CD4-positive, alpha-beta T cell treated with Interleukin-21 for 1 hour (primary cell): Measurements from ENCODE around the gene RSU1.

Source experiments
- DNase-seq: peaks from one replicate; pipeline ENCODE4 v3.0.0-alpha.2; 2020

The RSU1 gene

DNA sequence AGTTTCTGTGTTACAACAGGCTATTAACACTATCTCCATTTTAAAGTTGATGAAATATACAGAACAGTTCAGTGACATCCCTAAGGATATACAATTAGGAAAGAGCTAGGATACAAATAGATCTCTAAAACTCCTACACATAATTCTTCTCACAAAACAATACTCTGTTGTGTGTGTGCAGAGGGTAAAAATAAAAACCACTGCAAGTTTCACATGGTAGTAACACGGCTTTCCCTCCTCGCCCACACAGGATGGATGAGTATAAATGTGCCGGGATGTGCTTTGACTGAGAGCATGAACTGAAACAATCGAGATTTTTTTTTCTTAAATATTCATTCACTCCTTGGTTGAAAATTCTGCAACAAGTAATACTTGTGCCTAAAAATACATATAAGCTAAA, 164.0 kb downstream of the RSU1 start:
- DNase-seq = no peak

DNA sequence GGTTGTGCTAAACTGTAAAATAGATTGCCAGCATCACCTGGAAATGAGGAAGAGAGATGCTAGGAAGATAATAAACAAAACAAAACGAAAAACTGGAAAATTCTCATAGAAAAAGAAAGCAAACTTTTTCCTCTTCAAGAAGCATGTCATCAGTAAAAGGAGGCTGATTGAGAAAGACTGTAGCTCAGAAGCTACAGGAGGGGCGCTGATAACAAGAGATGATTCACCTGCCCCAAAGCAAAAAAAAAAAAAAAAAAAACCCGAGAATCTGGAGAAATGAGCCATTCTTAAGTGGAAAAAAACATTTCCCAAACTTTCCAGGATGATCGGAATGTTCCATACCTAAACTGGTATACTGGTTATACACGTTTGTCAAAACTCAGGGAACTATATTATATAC, 165.1 kb downstream of the RSU1 start:
- no peak for DNase-seq

DNA sequence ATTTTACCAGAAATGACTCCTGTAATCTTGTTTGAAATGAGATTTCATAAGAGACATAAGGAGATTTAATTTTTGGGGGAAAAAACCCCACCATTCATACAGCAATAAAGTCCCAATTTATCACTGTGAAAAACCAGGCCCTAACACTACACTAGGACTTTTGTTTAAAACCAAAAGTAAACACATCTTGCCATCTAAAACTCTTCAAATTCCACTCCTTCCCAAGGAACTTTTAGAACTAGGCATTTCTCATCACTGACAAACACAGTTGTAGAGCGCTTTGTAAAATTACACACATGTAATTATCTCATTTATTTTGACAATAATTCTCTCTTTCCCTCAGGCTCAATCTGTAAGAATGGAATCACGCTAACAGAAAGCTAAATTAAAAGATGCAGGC, 167.5 kb downstream of the RSU1 start:
- DNase-seq = no peak

DNA sequence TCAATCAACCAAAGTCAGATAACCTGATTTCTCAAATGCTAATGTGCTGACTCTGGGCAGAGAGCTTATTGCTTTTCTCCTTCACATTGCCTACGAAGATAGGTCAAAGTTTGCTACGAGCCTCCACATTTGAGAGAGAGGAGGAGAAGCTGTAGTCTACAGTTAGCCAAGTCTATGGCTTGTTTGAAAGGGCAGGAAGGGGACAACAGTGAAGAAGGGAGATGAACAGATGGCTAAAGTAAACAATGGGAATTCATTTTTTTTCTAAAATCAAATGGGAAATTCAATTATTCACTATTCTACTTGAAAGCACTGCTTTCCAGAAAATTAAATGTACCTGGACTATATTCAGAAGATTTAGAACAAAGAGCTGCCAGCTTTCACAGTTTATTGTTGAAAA, 168.9 kb downstream of the RSU1 start:
- no peak for DNase-seq

DNA sequence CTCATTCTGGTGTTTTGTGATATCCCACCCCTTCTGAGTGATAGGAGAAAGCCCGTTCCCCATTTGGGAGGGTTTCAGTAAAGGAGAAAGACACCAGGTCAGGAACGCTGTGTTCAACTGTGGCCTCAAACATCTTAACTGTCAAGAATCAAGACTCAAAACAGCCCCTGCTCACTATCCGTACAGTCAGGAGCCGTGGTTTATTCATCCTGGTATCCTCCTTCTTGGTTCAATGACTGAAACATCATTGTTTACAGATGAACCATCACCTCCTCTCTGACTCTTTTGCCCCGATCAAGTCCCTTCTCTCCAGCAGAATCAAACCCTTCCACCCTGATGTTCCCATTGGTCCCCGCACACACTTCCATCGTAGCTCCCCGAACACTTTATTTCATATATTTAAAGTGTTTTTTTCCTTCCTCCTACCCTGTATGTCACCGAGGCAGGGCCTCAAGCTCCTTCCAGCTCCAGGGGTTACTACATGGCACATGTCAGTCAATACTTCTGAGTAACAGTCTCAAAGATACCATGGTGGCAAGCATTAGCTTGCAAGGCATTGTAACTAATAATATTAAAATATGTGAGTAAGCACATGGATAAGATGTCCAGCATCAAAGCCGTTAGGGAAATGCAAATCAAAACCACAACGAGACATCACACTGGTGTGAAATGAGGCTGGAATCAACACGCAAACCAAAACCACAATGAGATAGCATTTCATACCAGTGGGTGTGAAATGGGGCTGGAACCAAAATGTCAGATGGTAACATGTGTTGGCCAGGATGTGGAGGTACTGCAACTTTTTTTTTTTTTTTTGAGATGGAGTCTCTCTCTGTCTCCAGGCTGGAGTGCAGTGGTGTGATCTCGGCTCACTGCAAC, 170.8 kb downstream of the RSU1 start:
- no peak for DNase-seq

DNA sequence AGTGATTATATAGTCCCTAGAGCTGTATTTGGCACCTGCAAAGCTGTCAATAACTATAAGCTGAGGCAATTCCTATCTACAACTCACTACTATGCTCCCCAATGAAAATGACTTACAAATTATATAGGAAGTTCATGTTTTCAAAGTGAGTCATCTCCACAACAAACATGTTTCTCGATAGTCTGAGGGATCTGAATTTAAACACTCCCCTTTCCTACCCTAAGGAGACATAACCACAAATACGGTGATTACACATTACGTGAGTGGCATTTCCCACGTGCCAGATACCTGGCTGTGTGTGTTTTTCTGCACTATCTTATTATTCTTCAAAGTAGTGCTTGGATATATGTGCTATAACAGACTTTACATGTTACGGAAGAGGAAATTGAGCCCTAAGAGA, 173.1 kb downstream of the RSU1 start:
- DNase-seq = no peak

DNA sequence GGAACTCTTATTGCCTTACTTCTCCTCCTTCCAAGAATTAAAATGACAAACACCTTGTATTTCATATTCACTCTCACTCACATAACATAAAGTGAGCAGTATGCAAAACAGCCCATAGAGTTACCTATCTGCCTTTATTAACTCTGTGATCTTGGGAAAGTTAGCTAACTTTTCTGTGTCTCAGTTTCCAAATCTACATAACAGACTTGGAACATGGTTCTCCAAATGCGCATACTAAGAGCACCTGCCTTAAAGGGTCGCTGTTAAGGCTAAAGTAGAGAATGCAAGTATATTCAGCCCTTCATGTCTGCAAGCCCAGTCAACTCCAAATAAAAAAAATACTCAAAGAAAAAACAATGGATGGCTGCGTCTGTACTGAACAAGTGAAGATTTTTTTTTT, 173.7 kb downstream of the RSU1 start:
- DNase-seq = no peak

DNA sequence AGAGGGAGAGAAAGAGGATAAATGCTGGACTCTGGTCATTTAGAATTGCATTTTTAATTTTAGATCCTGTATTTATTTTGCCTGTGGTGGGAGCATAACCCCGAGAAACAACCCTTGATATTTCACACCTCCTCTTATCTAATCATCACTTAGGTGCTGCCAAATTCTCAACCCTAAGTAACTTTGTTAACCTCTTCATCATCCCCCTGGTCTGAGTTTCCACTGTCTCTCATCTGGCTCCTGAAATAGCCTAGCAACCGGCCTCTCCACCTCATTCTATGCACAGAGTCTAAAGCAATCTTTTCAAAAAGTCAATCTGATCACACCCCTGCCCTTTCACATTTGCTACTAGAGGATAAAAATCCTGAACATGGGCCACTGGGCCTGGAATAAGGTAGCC, 177.1 kb downstream of the RSU1 start:
- no peak for DNase-seq

DNA sequence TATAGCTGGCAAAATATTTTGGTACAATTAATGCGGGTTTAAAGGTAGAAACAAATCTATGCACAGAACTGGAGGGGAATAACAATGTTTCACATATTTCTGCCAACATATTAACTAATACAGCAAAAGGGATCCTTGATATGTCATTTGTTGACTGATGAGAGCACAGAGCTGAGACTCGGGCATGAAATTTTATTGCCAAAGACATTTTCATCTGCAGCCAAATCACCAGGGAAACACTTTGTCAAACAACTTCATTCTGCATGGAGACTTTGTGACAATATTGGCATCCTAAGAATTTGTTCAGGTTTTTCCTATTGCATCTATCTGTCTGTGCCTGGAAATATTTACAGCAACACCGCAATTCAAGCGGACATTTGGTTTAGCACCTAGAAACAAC, 177.8 kb downstream of the RSU1 start:
- DNase-seq = no peak

DNA sequence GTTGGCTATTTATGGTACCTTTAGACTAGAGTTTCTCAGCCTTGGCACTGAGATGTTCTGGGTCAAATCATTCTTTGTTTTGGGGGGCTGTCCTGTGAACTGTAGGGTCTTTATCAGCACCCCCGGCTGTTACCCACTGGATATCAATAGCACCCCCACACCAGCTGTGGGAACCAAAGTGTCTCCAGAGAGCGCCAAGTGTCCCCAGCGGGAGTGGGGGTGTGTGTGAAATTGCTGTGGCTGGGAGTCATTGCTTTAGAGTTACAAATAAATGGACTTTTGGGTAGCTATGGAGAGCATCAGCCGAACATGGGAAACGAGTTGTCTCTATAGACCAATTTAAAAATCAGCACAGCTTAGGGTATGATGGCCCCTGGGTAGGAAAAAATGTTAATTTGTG, 184.2 kb downstream of the RSU1 start:
- no peak for DNase-seq

DNA sequence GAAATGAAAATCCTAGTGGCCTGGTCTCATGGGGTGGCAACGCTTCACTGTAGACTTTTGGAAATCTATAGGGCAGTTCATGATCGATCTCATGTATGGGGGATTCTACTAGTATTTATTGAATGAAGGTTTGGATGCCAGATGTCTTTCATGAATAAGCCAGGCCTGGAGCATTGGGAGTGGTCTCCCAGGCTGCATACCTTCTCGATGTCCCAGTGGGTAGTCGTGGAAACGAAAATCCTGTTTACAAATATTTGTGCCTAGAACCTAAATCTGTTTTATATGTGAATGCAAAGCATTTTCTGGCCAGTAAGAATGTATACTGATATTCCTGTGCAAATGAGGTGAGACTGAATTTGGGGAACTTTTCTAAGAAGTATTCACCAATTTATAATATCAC, 190.5 kb downstream of the RSU1 start:
- DNase-seq = no peak

DNA sequence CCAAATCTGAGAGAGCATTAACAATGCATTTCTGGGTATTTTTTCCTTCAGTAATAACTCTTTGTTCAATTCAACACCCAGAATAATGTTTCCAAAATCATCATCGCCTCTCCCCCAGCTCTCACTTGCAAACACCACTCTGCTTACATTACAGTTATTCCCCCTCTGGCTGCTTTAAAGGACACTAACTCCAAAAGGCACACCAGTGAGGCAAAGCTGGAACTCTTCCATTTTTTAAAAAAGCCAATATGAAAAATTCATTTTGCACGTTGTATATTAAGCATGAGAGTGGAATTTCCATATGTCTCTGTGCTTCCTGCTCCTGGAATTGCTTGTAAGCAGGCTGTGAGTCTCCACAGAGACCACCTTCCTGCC, 204.3 kb downstream of the RSU1 start:
- no peak for DNase-seq

DNA sequence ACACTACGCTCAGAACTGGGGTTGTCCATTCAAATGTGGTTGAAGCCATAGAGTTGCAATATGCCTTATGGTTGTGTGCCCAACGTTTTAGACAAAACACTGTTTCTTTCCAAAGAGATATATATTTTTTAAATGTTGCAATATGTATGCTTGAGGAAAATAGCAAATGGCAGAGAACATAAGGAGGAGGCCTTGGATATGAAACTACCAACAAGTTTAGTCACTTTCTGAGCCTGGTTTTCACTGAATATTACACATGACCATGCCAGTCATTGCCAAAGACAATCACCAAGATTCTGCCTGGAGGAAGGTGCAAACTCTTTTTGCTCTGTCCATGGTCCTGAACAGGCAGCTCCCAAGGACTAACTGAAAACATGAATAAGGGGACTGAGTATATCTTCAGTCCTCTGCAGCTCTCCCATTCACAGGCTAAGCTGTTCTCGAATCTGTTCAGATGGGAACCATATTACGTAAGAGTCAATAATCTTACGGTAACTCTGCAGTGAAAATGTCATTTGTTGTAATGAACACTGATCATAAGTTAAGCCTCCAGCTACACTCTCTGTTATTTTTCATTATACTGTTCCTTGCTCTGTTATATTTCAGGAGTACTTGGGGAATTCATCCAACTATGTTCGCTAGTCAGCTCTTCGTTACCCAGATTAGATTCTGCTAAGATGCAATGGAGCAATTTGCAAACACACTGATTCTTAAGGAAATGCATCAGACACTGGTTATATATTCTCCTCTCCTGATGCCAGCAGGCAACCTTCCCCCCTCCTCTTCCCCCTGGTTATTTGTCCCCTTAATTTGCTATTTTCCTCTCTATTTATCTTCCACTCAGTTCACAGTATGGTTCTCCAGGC, 204.9 kb downstream of the RSU1 start:
- peak; percentile 9 for DNase-seq

DNA sequence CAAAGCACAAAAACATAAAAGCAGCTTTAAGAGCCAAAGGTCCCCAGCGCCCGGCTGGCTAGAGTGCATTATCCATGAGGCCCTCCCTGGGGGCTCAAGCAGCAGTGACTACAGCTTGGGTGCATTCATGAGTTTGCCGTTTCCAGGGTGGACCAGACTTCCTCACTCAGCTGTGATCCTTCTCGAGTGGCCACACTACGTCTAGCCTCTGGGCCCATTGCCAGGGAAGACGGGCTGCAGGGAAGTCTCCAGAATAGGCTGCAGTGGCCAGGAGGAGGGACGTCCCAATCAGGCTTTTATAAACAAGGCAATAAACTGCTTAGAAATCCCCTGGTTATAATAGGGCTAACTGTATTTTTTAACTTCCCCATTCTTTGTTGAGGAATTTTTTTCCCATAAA, 206.2 kb downstream of the RSU1 start:
- DNase-seq = no peak

DNA sequence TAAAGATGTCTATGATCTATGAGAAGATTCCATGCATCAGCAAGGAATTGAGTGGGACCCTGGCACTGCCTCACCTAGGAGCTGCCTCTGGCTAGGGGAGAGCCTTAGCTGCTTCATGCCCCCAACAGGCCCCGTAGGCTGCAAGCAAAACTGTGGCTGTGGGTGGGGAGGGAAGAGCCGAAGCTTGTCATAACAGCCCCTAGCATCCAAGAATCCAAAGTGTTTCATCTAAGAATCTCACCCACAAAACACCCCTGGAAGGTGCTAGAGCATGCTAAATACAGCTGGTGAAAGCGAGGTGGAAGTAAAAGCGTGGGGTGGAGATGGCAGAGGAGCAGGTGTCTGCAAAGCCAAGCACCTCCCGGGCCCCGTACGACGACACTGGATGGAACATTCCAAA, 208.0 kb downstream of the RSU1 start:
- DNase-seq = no peak

DNA sequence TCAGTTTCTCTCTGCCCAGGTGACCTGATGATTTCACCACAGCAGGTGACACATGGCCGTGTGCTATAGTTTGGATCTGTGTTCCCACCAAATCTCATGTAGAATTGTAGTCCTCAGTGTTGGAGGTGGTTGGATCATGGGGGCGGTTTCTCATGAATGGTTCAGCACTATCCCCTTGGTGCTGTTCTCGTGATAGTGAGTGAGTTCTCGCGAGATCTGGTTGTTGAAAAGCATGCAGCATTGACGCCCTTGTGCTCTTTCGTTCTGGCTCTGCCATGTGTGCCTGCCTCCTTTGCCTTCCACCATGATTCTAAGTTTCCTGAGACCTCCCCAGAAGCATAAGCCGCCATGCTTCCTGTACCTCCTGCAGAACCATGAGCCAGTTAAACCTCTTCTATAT, 210.3 kb downstream of the RSU1 start:
- DNase-seq = no peak

DNA sequence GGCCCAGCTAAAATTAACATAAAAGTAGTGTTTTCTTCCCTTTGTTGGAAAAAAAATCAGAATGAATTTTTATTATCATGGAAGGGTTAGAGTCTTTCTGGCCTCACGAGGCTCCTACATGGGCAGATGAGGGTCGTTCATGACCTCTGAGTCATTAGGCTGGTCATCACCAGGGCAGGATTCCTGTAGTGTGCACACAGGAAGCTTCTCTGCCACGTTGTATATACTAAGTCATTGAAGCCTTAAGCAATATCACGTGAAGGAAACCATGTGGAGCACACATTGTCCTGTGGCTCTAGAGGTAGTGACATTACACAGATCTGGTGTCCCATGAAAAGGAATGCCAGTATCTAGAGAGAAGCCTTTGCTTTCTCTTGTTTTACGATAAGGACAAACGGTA, 210.8 kb downstream of the RSU1 start:
- no peak for DNase-seq

DNA sequence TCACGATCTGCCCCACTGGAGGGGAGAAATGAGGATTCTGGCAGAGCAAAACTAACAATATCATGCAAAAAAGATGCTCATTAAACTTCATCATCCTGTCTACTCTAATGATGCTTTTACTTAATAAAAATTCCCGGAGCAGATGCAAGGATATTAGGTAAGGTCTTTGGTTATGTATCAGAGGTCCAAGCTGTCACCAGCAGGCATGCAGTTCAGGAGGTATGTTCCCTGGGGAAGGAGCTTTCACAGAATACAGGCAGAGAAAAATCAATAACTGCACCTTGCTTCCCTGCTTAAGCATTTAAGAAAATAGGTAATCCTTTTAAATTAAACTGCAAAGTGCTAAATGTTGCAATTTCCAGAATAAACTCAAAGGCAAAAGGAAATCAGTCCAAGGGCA, 213.9 kb downstream of the RSU1 start:
- DNase-seq = no peak

DNA sequence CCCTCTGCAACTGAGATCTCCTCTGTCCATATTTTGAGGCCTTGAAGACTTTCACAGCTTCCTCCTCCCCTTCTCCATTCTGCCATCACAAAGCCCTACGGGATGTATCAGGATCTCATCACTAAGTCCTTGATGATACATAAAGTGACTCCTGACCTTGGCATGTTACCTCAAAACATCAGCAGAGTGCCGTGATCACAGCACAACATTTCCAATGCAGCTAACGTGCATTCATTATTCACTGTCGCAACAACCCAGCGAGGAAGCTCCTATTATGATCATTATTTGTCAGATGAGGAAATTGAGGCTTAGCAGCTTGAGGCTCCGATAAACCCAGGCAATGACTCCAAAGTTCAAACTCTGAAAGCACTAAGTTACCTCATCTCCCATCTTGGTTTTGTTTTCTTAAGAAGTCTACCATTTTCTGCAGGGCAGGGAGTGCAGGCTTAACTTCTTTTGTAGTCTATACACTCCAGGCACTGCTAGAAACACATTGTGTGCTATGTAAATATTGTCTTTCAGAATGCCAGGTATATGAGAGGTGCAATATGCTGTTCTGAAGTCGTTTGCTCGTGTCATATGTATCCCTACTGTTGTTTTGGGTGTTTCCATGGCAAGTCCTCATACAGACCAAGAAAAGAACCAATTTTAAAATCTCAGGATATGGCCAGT, 215.0 kb downstream of the RSU1 start:
- DNase-seq = no peak

DNA sequence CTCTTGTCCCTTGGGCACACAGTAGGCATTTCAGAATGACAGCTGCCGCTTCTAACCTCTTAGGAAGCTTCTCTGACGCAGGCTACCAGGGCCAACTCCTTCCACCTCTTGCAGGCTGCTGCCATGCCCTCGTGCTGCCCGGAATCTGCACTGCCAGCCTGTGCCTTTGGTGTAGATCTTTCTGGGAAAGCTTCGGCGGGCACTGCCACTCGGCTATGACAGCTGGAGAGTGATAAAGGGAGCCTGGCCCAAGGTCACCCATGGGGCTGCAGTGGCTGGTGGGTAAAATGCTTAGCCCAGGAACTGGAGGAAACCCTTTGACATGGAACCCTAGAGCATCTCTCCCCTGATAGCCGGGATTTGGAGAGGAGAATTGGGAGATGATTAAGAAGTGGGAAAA, 217.6 kb downstream of the RSU1 start:
- no peak for DNase-seq

DNA sequence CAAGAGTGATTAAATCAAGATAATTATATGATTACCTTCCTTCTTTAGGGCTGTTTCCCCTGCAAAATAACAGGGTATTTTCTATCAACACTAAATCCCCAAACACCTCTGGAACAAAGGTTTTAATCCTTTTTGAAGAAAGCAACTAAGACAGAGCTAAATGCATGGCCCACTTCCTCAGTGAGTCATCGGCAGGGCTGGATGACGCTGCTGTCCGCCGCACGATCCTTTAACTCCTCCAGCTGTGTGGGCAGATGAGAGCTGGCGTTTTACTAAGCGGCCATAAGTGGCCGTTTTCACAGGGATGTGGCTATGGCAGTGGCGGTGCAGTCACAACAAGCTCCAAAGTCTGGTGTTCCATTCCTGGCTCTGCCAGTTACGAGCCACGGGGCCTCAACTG, 219.6 kb downstream of the RSU1 start:
- DNase-seq = no peak

DNA sequence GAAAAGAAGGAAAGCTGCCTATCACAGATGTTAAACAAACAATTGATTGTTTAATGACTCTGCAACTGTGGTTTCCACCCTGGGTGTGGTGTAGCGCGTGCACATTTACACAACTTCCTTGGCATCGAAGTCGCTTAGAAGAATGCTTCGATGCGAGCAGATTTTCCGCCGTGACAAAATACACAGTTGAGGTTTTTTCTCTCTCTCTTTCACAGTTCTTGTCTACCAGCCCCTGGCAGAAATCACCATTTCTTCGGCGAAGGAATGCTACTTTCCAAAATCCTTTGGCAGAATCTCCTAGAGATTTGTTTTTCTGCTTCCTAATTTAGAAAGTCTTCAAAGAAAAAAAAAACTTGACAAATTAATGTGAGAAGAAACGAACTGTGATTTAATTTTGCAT, 224.8 kb downstream of the RSU1 start:
- DNase-seq = no peak

DNA sequence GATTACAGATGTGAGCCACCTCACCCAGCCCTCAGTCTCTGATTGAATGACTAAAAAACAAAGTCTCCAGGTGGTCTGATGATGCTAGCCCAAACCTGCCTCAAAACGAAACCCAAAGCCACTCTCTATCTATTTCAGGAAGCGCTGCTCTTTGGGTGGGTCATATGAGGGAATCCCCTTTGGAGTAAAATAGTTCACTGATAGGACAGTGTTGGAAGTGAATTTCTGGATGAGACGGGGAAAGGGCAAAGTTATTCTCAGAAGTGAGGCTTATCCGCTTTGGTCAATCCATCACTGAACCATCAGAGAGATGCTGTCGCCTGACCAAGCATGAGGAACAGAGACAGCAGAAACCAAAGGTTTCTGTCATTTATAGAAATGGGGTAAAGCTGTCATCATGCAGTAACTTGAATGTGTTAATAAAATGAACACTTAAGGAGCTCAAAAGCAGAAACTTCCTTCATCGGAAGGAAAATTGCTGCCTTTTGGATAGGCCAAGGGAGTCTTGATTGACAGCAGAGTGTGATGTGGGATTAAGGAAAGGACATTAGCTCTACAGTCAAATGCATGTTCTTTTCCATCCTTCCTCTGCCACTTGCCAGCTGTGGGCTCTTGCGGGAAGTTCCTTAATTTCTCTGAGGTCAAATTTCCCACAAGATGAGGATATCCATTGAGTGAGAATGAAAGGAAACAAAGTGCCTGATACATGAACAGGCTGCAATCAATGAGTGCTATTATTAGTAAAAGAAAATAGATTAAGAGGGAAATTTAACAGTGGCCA, 230.7 kb downstream of the RSU1 start:
- no peak for DNase-seq
